SK-N-SH (cell line): ENCODE results near the gene RBPJL.

Experiments used
- EZH2phosphoT487 ChIP-seq: fragments of 200-600 bp; sonication (generic); IDR thresholded peaks from 2 replicates; pipeline ENCODE4 v1.6.1; 2017; ENCODE audit warnings: low read depth, mixed run types, mild to moderate bottlenecking, antibody characterized with exemption, moderate library complexity, borderline replicate concordance
- GABPA ChIP-seq: IDR thresholded peaks from 2 replicates; pipeline ENCODE4 v1.4.0; 2012; ENCODE audit warnings: low read depth, mild to moderate bottlenecking
- RFX5 ChIP-seq: IDR thresholded peaks from 2 replicates; pipeline ENCODE4 v1.6.1; 2012; ENCODE audit warnings: mild to moderate bottlenecking, improper control_type of control experiment, low read length
- TF ChIP-seq, protein P1 (sequence below): IDR thresholded peaks from 2 replicates; pipeline ENCODE4 v1.4.0; 2012; ENCODE audit warnings: low read depth, borderline replicate concordance

- TF ChIP-seq GABPA = no peak
- TF ChIP-seq, protein P1, sequence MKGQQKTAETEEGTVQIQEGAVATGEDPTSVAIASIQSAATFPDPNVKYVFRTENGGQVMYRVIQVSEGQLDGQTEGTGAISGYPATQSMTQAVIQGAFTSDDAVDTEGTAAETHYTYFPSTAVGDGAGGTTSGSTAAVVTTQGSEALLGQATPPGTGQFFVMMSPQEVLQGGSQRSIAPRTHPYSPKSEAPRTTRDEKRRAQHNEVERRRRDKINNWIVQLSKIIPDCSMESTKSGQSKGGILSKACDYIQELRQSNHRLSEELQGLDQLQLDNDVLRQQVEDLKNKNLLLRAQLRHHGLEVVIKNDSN = no peak
- TF ChIP-seq RFX5 = no peak
- no peak for TF ChIP-seq EZH2phosphoT487
Observed at GRCh38 chr20:45359069-45359405, 52.4 kb downstream of the RBPJL start.
